ENCODE measurements around the gene KIFC3.

GRCh38 chr16:57826052-57826451 lies 23.8 kb upstream of the KIFC3 start:
- no peak for TF ChIP-seq POLR2A (IDR thresholded peaks at IDR 0.05)
- TF ChIP-seq CTCF (IDR thresholded peaks at IDR 0.05), result no peak
- TF ChIP-seq POLR2AphosphoS5 (IDR thresholded peaks at IDR 0.05), result no peak

Data from breast epithelium (tissue), 3 donors.